HEK293 (cell line): Measurements from ENCODE around the gene ZNF835.

Experiments
- CTCF ChIA-PET: fragments of 350-600 bp; formaldehyde crosslinking; extraction: SDS; loops from one replicate; lab custom pipeline; 2021; ENCODE audit warnings: antibody characterized with exemption; lab: Yijun Ruan, JAX
- POLR2A ChIA-PET: fragments of 300-600 bp; formaldehyde crosslinking; extraction: SDS; loops from one replicate; lab custom pipeline; 2020; ENCODE audit warnings: antibody characterized with exemption, inconsistent platforms; lab: Yijun Ruan, JAX
- H3K27ac ChIP-seq: fragments of 200-500 bp; sonication (Bioruptor generic); 2 replicates; pipeline ENCODE4 v1.5.1; 2014; ENCODE audit warnings: low read depth, low read length, control low read depth, inconsistent platforms; ENCODE audit errors: extremely low read depth
- H3K36me3 ChIP-seq, 2 experiments: fragments of 200-500 bp in 1 of 2; sonication (Bioruptor generic) in 1 of 2; 1 replicate in 1 of 2; 2 replicates in 1 of 2; pipeline ENCODE4 v1.5.1; 2014 to 2017; ENCODE audit warnings: inconsistent platforms in 2 of 2, low read length in 2 of 2; ENCODE audit not compliant: control insufficient read depth in 2 of 2, insufficient read depth in 1 of 2
- H3K4me1 ChIP-seq: fragments of 200-500 bp; sonication (Bioruptor generic); 2 replicates; pipeline ENCODE4 v1.5.1; 2014; ENCODE audit warnings: mild to moderate bottlenecking, low read length, inconsistent platforms; ENCODE audit not compliant: control insufficient read depth, insufficient read depth
- H3K4me3 ChIP-seq: 2 replicates; pipeline ENCODE4 v1.5.1; 2011; ENCODE audit warnings: low read depth, mild to moderate bottlenecking, control low read depth, low read length, moderate library complexity
- H3K9me3 ChIP-seq: fragments of 200-500 bp; sonication (Bioruptor generic); 2 replicates; pipeline ENCODE4 v1.5.1; 2014; ENCODE audit warnings: low read depth, low read length, inconsistent platforms; ENCODE audit not compliant: control insufficient read depth, insufficient read depth
- REST ChIP-seq: fragments of 450-650 bp; formaldehyde crosslinking; IDR thresholded peaks from 2 replicates; pipeline ENCODE4 v1.5.1; 2016; ENCODE audit warnings: missing biosample characterization, missing genetic modification characterization
- TCF7L2 ChIP-seq: IDR thresholded peaks from 2 replicates; pipeline ENCODE4 v1.6.1; 2011; ENCODE audit warnings: low read depth, mild to moderate bottlenecking, inconsistent platforms, low read length, moderate library complexity, borderline replicate concordance
- ZBTB1 ChIP-seq: fragments of 450-650 bp; formaldehyde crosslinking; IDR thresholded peaks from 2 replicates; pipeline ENCODE4 v1.5.1; 2016; ENCODE audit warnings: missing biosample characterization, missing genetic modification characterization
- ZBTB10 ChIP-seq: fragments of 450-650 bp; formaldehyde crosslinking; IDR thresholded peaks from 2 replicates; pipeline ENCODE4 v1.5.1; 2016; ENCODE audit warnings: missing biosample characterization, missing genetic modification characterization
- ZFP41 ChIP-seq: fragments of 450-650 bp; formaldehyde crosslinking; IDR thresholded peaks from 2 replicates; pipeline ENCODE4 v1.5.1; 2016; ENCODE audit warnings: missing biosample characterization, missing genetic modification characterization, borderline replicate concordance
- ZFP69B ChIP-seq: fragments of 450-650 bp; formaldehyde crosslinking; IDR thresholded peaks from 2 replicates; pipeline ENCODE4 v1.5.1; 2016; ENCODE audit warnings: missing biosample characterization, missing genetic modification characterization
- ZNF121 ChIP-seq: fragments of 450-650 bp; formaldehyde crosslinking; IDR thresholded peaks from 2 replicates; pipeline ENCODE4 v1.5.1; 2016; ENCODE audit warnings: missing biosample characterization, missing genetic modification characterization
- ZNF24 ChIP-seq: fragments of 450-650 bp; formaldehyde crosslinking; IDR thresholded peaks from 2 replicates; pipeline ENCODE4 v1.5.1; 2016; ENCODE audit warnings: missing biosample characterization, missing genetic modification characterization
- ZNF26 ChIP-seq: fragments of 450-650 bp; formaldehyde crosslinking; IDR thresholded peaks from 2 replicates; pipeline ENCODE4 v1.5.1; 2016; ENCODE audit warnings: missing biosample characterization, missing genetic modification characterization
- ZNF404 ChIP-seq: fragments of 450-650 bp; formaldehyde crosslinking; IDR thresholded peaks from 2 replicates; pipeline ENCODE4 v1.5.1; 2017; ENCODE audit warnings: missing biosample characterization, missing genetic modification characterization
- ZNF571 ChIP-seq: fragments of 450-650 bp; formaldehyde crosslinking; IDR thresholded peaks from 2 replicates; pipeline ENCODE4 v1.5.0; 2017; ENCODE audit warnings: missing biosample characterization, missing genetic modification characterization
- ZNF600 ChIP-seq: fragments of 450-650 bp; formaldehyde crosslinking; IDR thresholded peaks from 2 replicates; pipeline ENCODE4 v1.5.1; 2016; ENCODE audit warnings: missing biosample characterization, missing genetic modification characterization
- ZNF777 ChIP-seq: fragments of 450-650 bp; formaldehyde crosslinking; IDR thresholded peaks from 2 replicates; pipeline ENCODE4 v1.5.1; 2017; ENCODE audit warnings: missing biosample characterization, missing genetic modification characterization, borderline replicate concordance

ZNF835 gene

GRCh38 chr19:56718231-56718630 lies 46.7 kb upstream of the ZNF835 start:
- H3K4me3 ChIP-seq, result no peak overlapping the region
- H3K27ac ChIP-seq, result no peak overlapping the region
- POLR2A ChIA-PET, result no interaction called here
- no peaks in the 10 kb centered on the region for H3K4me1 ChIP-seq
- peak; percentile 76 for TF ChIP-seq REST (tag by site-specific recombination)
- no peak for TF ChIP-seq ZFP41
- TF ChIP-seq TCF7L2, result no peak
- TF ChIP-seq, all 188 proteins: peak for 1
- Histone ChIP-seq H3K9me3 (0 out of 2 replicates have a peak, but pooled peaks cover 2% of the 10 kb centered on the region), H3K36me3 (no peaks in the 10 kb centered on the region)
- CTCF ChIA-PET, result no interaction called here

- no peak overlapping the region for H3K4me3 ChIP-seq
Measured at GRCh38 chr19:56712611-56713276, 41.2 kb upstream of the ZNF835 start.

More at GRCh38 chr19:56712611-56713276, 41.2 kb upstream of the ZNF835 start:
- ChIA-PET CTCF (no interaction called here), POLR2A (no interaction called here)
- 0 out of 2 replicates have a peak, but pooled peaks cover 2% of the 10 kb centered on the region for H3K9me3 ChIP-seq
- H3K4me1 ChIP-seq, result no peaks in the 10 kb centered on the region
- TF ChIP-seq ZNF121 (no peak), ZNF26 (tag by site-specific recombination) (no peak), ZNF777 (tag by site-specific recombination) (no peak), ZNF600 (no peak), ZNF404 (tag by site-specific recombination) (no peak), ZBTB1 (tag by site-specific recombination) (no peak), ZBTB10 (tag by site-specific recombination) (no peak), ZNF24 (tag by site-specific recombination) (no peak), ZFP69B (no peak), ZNF571 (tag by site-specific recombination) (no peak), TCF7L2 (no peak)
- H3K36me3 ChIP-seq, result no peaks in the 10 kb centered on the region
- H3K27ac ChIP-seq, result no peak overlapping the region
